K562 (cell line): Measurements from ENCODE around the gene PPP1R15B. TPM values are rescaled to one million over a fixed set of nuclear protein-coding genes. Genes with fewer than 3 reads are reported as not detected.
A peak's percentile ranks its signal among the peaks of the same experiment; 100 is the strongest.

Source experiments
- BRD9 ChIP-seq: fragments of 450-650 bp; IDR thresholded peaks from 2 replicates; pipeline ENCODE4 v1.6.1; 2018; ENCODE audit warnings: low read depth; ENCODE audit not compliant: partially characterized antibody
- CGGBP1 ChIP-seq: fragments of 250-450 bp; sonication (Bioruptor Pico); IDR thresholded peaks from 2 replicates; pipeline ENCODE4 v1.9.0; 2021; ENCODE audit warnings: mild to moderate bottlenecking
- DPF2 ChIP-seq: fragments of 450-650 bp; IDR thresholded peaks from 2 replicates; pipeline ENCODE4 v1.6.1; 2016
- JUNB ChIP-seq: fragments of 450-650 bp; formaldehyde crosslinking; conservative IDR thresholded peaks from 2 replicates; pipeline ENCODE4 v1.4.0; 2020; ENCODE audit warnings: mild to moderate bottlenecking
- MLLT1 ChIP-seq, 2 experiments: fragments of 450-650 bp; IDR thresholded peaks; 2 replicates each; pipeline ENCODE4 v1.6.1; 2016
- MTA2 ChIP-seq: fragments of 450-650 bp; IDR thresholded peaks from 2 replicates; pipeline ENCODE4 v1.6.1; 2016; ENCODE audit warnings: low read depth
- POLR2AphosphoS5 ChIP-seq: IDR thresholded peaks from 2 replicates; pipeline ENCODE4 v1.6.1; 2011; ENCODE audit warnings: mild to moderate bottlenecking, low read depth, low read length, moderate library complexity; ENCODE audit not compliant: control insufficient read depth, insufficient read depth
- RUNX1 ChIP-seq: sonication (generic); IDR thresholded peaks from 2 replicates; pipeline ENCODE4 v1.6.1; 2016; ENCODE audit warnings: antibody characterized with exemption, low read depth
- SMARCA5 ChIP-seq: fragments of 450-650 bp; IDR thresholded peaks from 2 replicates; pipeline ENCODE4 v1.6.1; 2016
- TEAD1 ChIP-seq, 2 experiments: fragments of 450-650 bp in 1 of 2; sonication (generic) in 1 of 2; formaldehyde crosslinking; IDR thresholded peaks; 2 replicates each; pipeline versions ENCODE4 v1.4.0 to v1.8.0; 2020 to 2022; ENCODE audit warnings: mild to moderate bottlenecking in 2 of 2, missing genetic modification reagents in 1 of 2
- VEZF1 ChIP-seq: fragments of 200-800 bp; sonication (Bioruptor generic); IDR thresholded peaks from 2 replicates; pipeline ENCODE4 v1.6.1; 2017; ENCODE audit warnings: missing genetic modification characterization, missing compliant biosample characterization
- ZBTB43 ChIP-seq: sonication (generic); formaldehyde crosslinking; IDR thresholded peaks from 2 replicates; pipeline ENCODE4 v1.8.0; 2023; ENCODE audit warnings: mild to moderate bottlenecking, missing genetic modification reagents
- ZKSCAN8 ChIP-seq: fragments of 200-800 bp; sonication (Bioruptor generic); IDR thresholded peaks from 2 replicates; pipeline ENCODE4 v1.6.1; 2016; ENCODE audit warnings: missing genetic modification characterization, missing compliant biosample characterization
- ZNF311 ChIP-seq: fragments of 250-450 bp; sonication (Bioruptor Pico); IDR thresholded peaks from 2 replicates; pipeline ENCODE4 v1.4.0; 2020; ENCODE audit warnings: mild to moderate bottlenecking, moderate library complexity
- ZNF316 ChIP-seq: fragments of 450-650 bp; IDR thresholded peaks from 2 replicates; pipeline ENCODE4 v1.6.1; 2016
- ZNF384 ChIP-seq: IDR thresholded peaks from 2 replicates; pipeline ENCODE4 v1.6.1; 2012; ENCODE audit warnings: low read depth, low read length, improper control_type of control experiment
- ZNF609 ChIP-seq: sonication (generic); formaldehyde crosslinking; IDR thresholded peaks from 2 replicates; pipeline ENCODE4 v1.8.1; 2023; ENCODE audit warnings: missing genetic modification reagents, mild to moderate bottlenecking, borderline replicate concordance
- polyA plus RNA-seq, 8 experiments: library from polyadenylated mRNA; depleted of rRNA in 4 of 8; stranded (reverse) in 5 of 8; unstranded in 3 of 8; fragments of >200 nt; fragmentation: Nextera tagmentation in 2 of 8; fragmentation: Illumina TruSeq in 1 of 8; extraction: Ambion mirVana in 2 of 8; extraction: Trizol in 1 of 8; gene quantifications; 2 replicates each; pipeline versions ENCODE4 v1.2.1 to v1.2.3, GENCODE V29; 2011 to 2014; ENCODE audit warnings: inconsistent platforms in 1 of 8, missing spikeins in 1 of 8
- total RNA-seq, 7 experiments: library from RNA; depleted of rRNA in 6 of 7; stranded (reverse); fragments of >200 nt in 6 of 7; fragmentation: Illumina TruSeq in 2 of 7; extraction: Trizol in 2 of 7; gene quantifications; 2 replicates each; pipeline versions ENCODE4 v1.2.1 to v1.2.3, GENCODE V29; 2011 to 2021; ENCODE audit warnings: low replicate concordance in 1 of 7

Gene PPP1R15B
- total and polyA plus RNA-seq, 9 of the 15 experiments (the other 6 are each of a cell fraction or from before 2014, with no cell fraction given) = 17.0 to 48.1 (median 30.8) TPM

- TF ChIP-seq ZBTB43 (CRISPR knock-in tag) (0 out of 2 replicates have a peak, but pooled peaks have one; percentile 59), BRD9 (peak; percentile 74), SMARCA5 (peak; percentile 73; the same call in 1 of the 2 replicates), RUNX1 (no peak), JUNB (CRISPR knock-in tag) (peak; percentile 57; the same call in 1 of the 2 replicates), CGGBP1 (CRISPR knock-in tag) (0 out of 2 replicates have a peak, but pooled peaks have one; percentile 17), POLR2AphosphoS5 (0 out of 2 replicates have a peak, but pooled peaks have one; percentile 12), ZNF384 (0 out of 2 replicates have a peak, but pooled peaks have one; percentile 4), ZNF311 (CRISPR knock-in tag) (no peak), DPF2 (peak; percentile 99), MTA2 (peak; percentile 52; the same call in 1 of the 2 replicates), ZNF609 (CRISPR knock-in tag) (peak; percentile 24; the same call in 1 of the 2 replicates), ZKSCAN8 (CRISPR knock-in tag) (0 out of 2 replicates have a peak, but pooled peaks have one; percentile 50), TEAD1 (CRISPR knock-in tag; IDR thresholded peaks at IDR 0.05) (peak; percentile 43 to 55; a peak in 2 of 4 replicates), MLLT1 (IDR thresholded peaks at IDR 0.05) (peak; percentile 79 to 86; a peak in 3 of 4 replicates), ZNF316 (peak; percentile 66), VEZF1 (CRISPR knock-in tag) (peak; percentile 42; the same call in 1 of the 2 replicates)
Measured at GRCh38 chr1:204417074-204417997, 5.7 kb upstream of the PPP1R15B start (continued).
